Testis (tissue), 3 donors: ENCODE results near the gene SLC16A1. TPM values are rescaled to one million over a fixed set of nuclear protein-coding genes. Genes with fewer than 3 reads are reported as not detected.
"Not testable (repeated sequence)": the region's sequence is repeated elsewhere in the genome, so short reads cannot be mapped to it uniquely, and the experiment has no call there.

Experiments
- DNase-seq: peaks from one replicate; pipeline ENCODE4 v3.0.0-alpha.2; 2019
- H3K27ac ChIP-seq, 2 donors: fragments of 200-600 bp; sonication (generic); one replicate each; pipeline ENCODE4 v1.5.1; 2019
- H3K27me3 ChIP-seq: fragments of 200-600 bp; sonication (generic); one replicate; pipeline ENCODE4 v1.5.1; 2019
- H3K36me3 ChIP-seq: fragments of 200-600 bp; sonication (generic); one replicate; pipeline ENCODE4 v1.5.1; 2017; ENCODE audit warnings: low read depth; ENCODE audit errors: missing control alignments
- H3K4me1 ChIP-seq: fragments of 200-600 bp; sonication (generic); one replicate; pipeline ENCODE4 v1.5.1; 2019
- H3K4me3 ChIP-seq, 2 donors: fragments of 200-600 bp; sonication (generic); one replicate each; pipeline ENCODE4 v1.5.1; 2017 to 2019
- H3K9me3 ChIP-seq: fragments of 200-600 bp; sonication (generic); one replicate; pipeline ENCODE4 v1.5.1; 2017
- CTCF ChIP-seq, 3 experiments: fragments of 450-650 bp in 2 of 3; fragments of 200-600 bp in 1 of 3; sonication (generic) in 1 of 3; IDR thresholded peaks; one replicate each; pipeline ENCODE4 v1.5.1; 2016 to 2019; ENCODE audit warnings: antibody characterized with exemption in 3 of 3, mild to moderate bottlenecking in 2 of 3, moderate library complexity in 1 of 3
- POLR2A ChIP-seq: fragments of 450-650 bp; IDR thresholded peaks from one replicate; pipeline ENCODE4 v1.6.1; 2017; ENCODE audit warnings: antibody characterized with exemption, mild to moderate bottlenecking, moderate library complexity
- WGBS, 2 donors: methylation state at CpG; one replicate each; pipeline ENCODE4 v1.1.5; 2018; 5-methylcytosine and 5-hydroxymethylcytosine counted together
- intact Hi-C: fragments of 100-400 bp; cut with DNase I; formaldehyde crosslinking; loops from one replicate; pipeline ENCODE4 v1.15.1; 2023; ENCODE audit warnings: low total_unique reads
- polyA plus RNA-seq: library from polyadenylated mRNA; stranded (reverse); fragments of 350-450 nt; fragmentation: Illumina TruSeq; extraction: RNeasy Lipid Tissue Mini Kit (QIAGEN cat#74804); gene quantifications from one replicate; pipeline ENCODE4 v1.2.3, GENCODE V29; 2014; ENCODE audit warnings: low read depth, low replicate concordance; ENCODE audit not compliant: insufficient read depth
- total RNA-seq, 2 donors: library from RNA; depleted of rRNA; stranded (reverse); fragments of >200 nt; gene quantifications; one replicate each; pipeline ENCODE4 v1.2.3, GENCODE V29; 2016

The SLC16A1 gene
- total and polyA plus RNA-seq, 3 donors from 2014 or later = 70.3 to 130 (median 102) TPM

- TF ChIP-seq POLR2A (no peak), CTCF (IDR thresholded peaks at IDR 0.05) (no peak)
- Histone ChIP-seq H3K9me3 (no peaks in the 10 kb centered on the region), H3K27ac (no peak overlapping the region), H3K4me1 (peaks cover 4% of the 10 kb centered on the region), H3K4me3 (no peak overlapping the region), H3K36me3 (no peaks in the 10 kb centered on the region), H3K27me3 (no peaks in the 10 kb centered on the region)
- intact Hi-C loops = no loop called here
- 95% methylated on average over 9 to 10 of the region's 10 CpGs for WGBS, 2 donors
- DNase-seq = peak; percentile 1
Measured at GRCh38 chr1:112887599-112888283, 68.3 kb downstream of the SLC16A1 start.

GRCh38 chr1:112884996-112885395, 71.0 kb downstream of the SLC16A1 start:
- peaks cover 20% of the 10 kb centered on the region for H3K4me1 ChIP-seq
- not testable (repeated sequence) for H3K36me3 ChIP-seq, H3K4me3 ChIP-seq, H3K27ac ChIP-seq, H3K9me3 ChIP-seq, H3K27me3 ChIP-seq
- WGBS, 2 donors = 97 to 98% methylated on average over 5 of the region's 5 CpGs
- intact Hi-C loops = loop anchor here (5.0 kb wide), 1 partner anchor 157 kb away; no protein-coding TSS in a partner anchor
- DNase-seq = peak; percentile 4

- intact Hi-C loops = loop anchor here (5.0 kb wide), 1 partner anchor 160 kb away; no protein-coding TSS in a partner anchor
- Histone ChIP-seq H3K9me3 (no peaks in the 10 kb centered on the region), H3K4me3 (no peak overlapping the region), H3K27me3 (no peaks in the 10 kb centered on the region), H3K4me1 (peaks cover 20% of the 10 kb centered on the region), H3K27ac (peak overlapping the region; percentile 32 to 39), H3K36me3 (no peaks in the 10 kb centered on the region)
- WGBS, 2 donors = 46 to 53% methylated on average over 3 to 4 of the region's 4 CpGs
- no peak for DNase-seq
- TF ChIP-seq CTCF (IDR thresholded peaks at IDR 0.05) = no peak
- no peak for TF ChIP-seq POLR2A
Measured at GRCh38 chr1:112882271-112882744, 73.7 kb downstream of the SLC16A1 start.

- H3K27ac ChIP-seq = peak overlapping the region; percentile 32 to 39
- TF ChIP-seq POLR2A = no peak
- TF ChIP-seq CTCF (IDR thresholded peaks at IDR 0.05) = no peak
- WGBS, 2 donors = 58 to 65% methylated on average over 7 to 8 of the region's 8 CpGs
- no peak overlapping the region for H3K4me3 ChIP-seq
- no peaks in the 10 kb centered on the region for H3K27me3 ChIP-seq
- no peaks in the 10 kb centered on the region for H3K9me3 ChIP-seq
- no peak for DNase-seq
- intact Hi-C loops = loop anchor here (5.0 kb wide), 1 partner anchor 161 kb away; no protein-coding TSS in a partner anchor
- peaks cover 20% of the 10 kb centered on the region for H3K4me1 ChIP-seq
- H3K36me3 ChIP-seq = no peaks in the 10 kb centered on the region
Measured at GRCh38 chr1:112881742-112882127, 74.3 kb downstream of the SLC16A1 start.

- Histone ChIP-seq H3K9me3 (no peaks in the 10 kb centered on the region), H3K36me3 (no peaks in the 10 kb centered on the region), H3K27ac (no peak overlapping the region), H3K4me3 (no peak overlapping the region), H3K27me3 (no peaks in the 10 kb centered on the region), H3K4me1 (peaks cover 20% of the 10 kb centered on the region)
- 85 to 92% methylated on average over 3 of the region's 3 CpGs for WGBS, 2 donors
- TF ChIP-seq CTCF (IDR thresholded peaks at IDR 0.05) (no peak), POLR2A (no peak)
- intact Hi-C loops = loop anchor here (5.0 kb wide), 1 partner anchor 162 kb away; no protein-coding TSS in a partner anchor
- DNase-seq = no peak
Measured at GRCh38 chr1:112879834-112880233, 76.2 kb downstream of the SLC16A1 start.
